HL-60/S4 (cell line): ENCODE results near the gene CWH43.

Experiments
- in situ Hi-C: fragments of 300-500 bp; cut with MboI; formaldehyde crosslinking; loops from 2 replicates; pipeline ENCODE4 v1.14.3; 2022; ENCODE audit warnings: low sequenced_read_pairs

Gene CWH43

GRCh38 chr4:48985976-48986653 is at the start of gene CWH43:
CWH43 (plus strand) TSS chr4:48986275; CDS start chr4:48986430, 155 bp downstream.
- in situ Hi-C loops, result no loop called here

- in situ Hi-C loops, result no loop called here
Observed at GRCh38 chr4:48937033-48937432, 49.0 kb upstream of the CWH43 start.

GRCh38 chr4:48938831-48939230 is 47.2 kb upstream of the CWH43 start:
- in situ Hi-C loops, result no loop called here

GRCh38 chr4:48939785-48940184 is 46.3 kb upstream of the CWH43 start:
- in situ Hi-C loops, result no loop called here

- in situ Hi-C loops, result no loop called here
Observed at GRCh38 chr4:48943387-48943786, 42.7 kb upstream of the CWH43 start.

- in situ Hi-C loops, result no loop called here
Observed at GRCh38 chr4:48944252-48944651, 41.8 kb upstream of the CWH43 start.

- in situ Hi-C loops, result no loop called here
Observed at GRCh38 chr4:48944756-48945241, 41.3 kb upstream of the CWH43 start.

- in situ Hi-C loops, result no loop called here
Observed at GRCh38 chr4:48945981-48946380, 40.1 kb upstream of the CWH43 start.

GRCh38 chr4:48947731-48948130 is 38.3 kb upstream of the CWH43 start:
- in situ Hi-C loops, result no loop called here

GRCh38 chr4:48949086-48949485 is 37.0 kb upstream of the CWH43 start:
- in situ Hi-C loops, result no loop called here

- in situ Hi-C loops, result loop anchor here (25.0 kb wide), 1 partner anchor 812 kb away; the partner anchor contains the start of gene TXK
Observed at GRCh38 chr4:48949518-48950219, 36.4 kb upstream of the CWH43 start.

GRCh38 chr4:48954314-48954713 is 31.8 kb upstream of the CWH43 start:
- in situ Hi-C loops, result loop anchor here (25.0 kb wide), 1 partner anchor 817 kb away; the partner anchor contains the start of gene TXK

GRCh38 chr4:48957366-48957765 is 28.7 kb upstream of the CWH43 start:
- in situ Hi-C loops, result loop anchor here (25.0 kb wide), 1 partner anchor 820 kb away; the partner anchor contains the start of gene TXK

- in situ Hi-C loops, result loop anchor here (25.0 kb wide), 1 partner anchor 821 kb away; the partner anchor contains the start of gene TXK
Observed at GRCh38 chr4:48958582-48958981, 27.5 kb upstream of the CWH43 start.

GRCh38 chr4:48960988-48961635 is 25.0 kb upstream of the CWH43 start:
- in situ Hi-C loops, result loop anchor here (10.0 to 25.0 kb wide), 2 partner anchors 656 to 824 kb away; partner anchors contain the start of gene TXK

- in situ Hi-C loops, result loop anchor here (10.0 to 25.0 kb wide), 2 partner anchors 658 to 825 kb away; partner anchors contain the start of gene TXK
Observed at GRCh38 chr4:48962636-48963035, 23.4 kb upstream of the CWH43 start.

GRCh38 chr4:48963042-48963679 is 22.9 kb upstream of the CWH43 start:
- in situ Hi-C loops, result loop anchor here (10.0 to 25.0 kb wide), 2 partner anchors 658 to 826 kb away; partner anchors contain the start of gene TXK

GRCh38 chr4:48967101-48967500 is 19.0 kb upstream of the CWH43 start:
- in situ Hi-C loops, result loop anchor here (10.0 to 25.0 kb wide), 2 partner anchors 662 to 830 kb away; partner anchors contain the start of gene TXK

- in situ Hi-C loops, result loop anchor here (10.0 to 25.0 kb wide), 2 partner anchors 663 to 830 kb away; partner anchors contain the start of gene TXK
Observed at GRCh38 chr4:48967631-48968030, 18.4 kb upstream of the CWH43 start.

GRCh38 chr4:48968814-48969213 is 17.3 kb upstream of the CWH43 start:
- in situ Hi-C loops, result loop anchor here (10.0 to 25.0 kb wide), 2 partner anchors 664 to 832 kb away; partner anchors contain the start of gene TXK
